SK-N-SH (cell line): ENCODE measurements around the gene GRAMD1B. TPM values are rescaled to one million over a fixed set of nuclear protein-coding genes. Genes with fewer than 3 reads are reported as not detected.

Experiments used
- CTCF ChIA-PET: fragments of 300-600, 350-600 bp; formaldehyde crosslinking; extraction: SDS; loops from one replicate; lab custom pipeline; 2021; lab: Yijun Ruan, JAX
- POLR2A ChIA-PET: fragments of 350-600 bp; sonication (Branson Sonifier 250); formaldehyde crosslinking; extraction: SDS; loops from one replicate; lab custom pipeline; 2020; ENCODE audit warnings: antibody characterized with exemption, inconsistent platforms; lab: Yijun Ruan, JAX
- DNase-seq: peaks from one replicate; pipeline ENCODE4 v3.0.0; 2012
- H2AFZ ChIP-seq: fragments of 200-600 bp; sonication (generic); 2 replicates; pipeline ENCODE4 v1.8.1; 2016; ENCODE audit warnings: antibody characterized with exemption, mild to moderate bottlenecking, low read depth
- H3F3A ChIP-seq: fragments of 200-600 bp; sonication (generic); replicated peaks from 2 replicates; pipeline ENCODE3; 2016; ENCODE audit warnings: antibody characterized with exemption, mild to moderate bottlenecking; ENCODE audit not compliant: insufficient read depth
- H3K27ac ChIP-seq, 2 experiments: fragments of 200-500 bp in 1 of 2; fragments of 200-600 bp in 1 of 2; sonication (Bioruptor generic) in 1 of 2; sonication (generic), shearing (Covaris generic) in 1 of 2; 2 replicates each; pipeline versions ENCODE4 v1.5.1 to v1.6.1; 2014 to 2016; ENCODE audit warnings: low read depth in 2 of 2, inconsistent platforms in 1 of 2, low read length in 1 of 2, mild to moderate bottlenecking in 1 of 2, mixed read lengths in 1 of 2
- H3K27me3 ChIP-seq: fragments of 200-600 bp; sonication (generic), shearing (Covaris generic); 2 replicates; pipeline ENCODE4 v1.6.1; 2016; ENCODE audit warnings: mixed run types; ENCODE audit not compliant: insufficient read depth
- H3K36me3 ChIP-seq, 2 experiments: fragments of 200-500 bp in 1 of 2; fragments of 200-600 bp in 1 of 2; sonication (Bioruptor generic) in 1 of 2; sonication (generic) in 1 of 2; replicated peaks in 1 of 2; 2 replicates each; pipeline versions ENCODE3 to v1.5.1; 2014 to 2016; ENCODE audit warnings: low read length in 1 of 2, mild to moderate bottlenecking in 1 of 2; ENCODE audit not compliant: insufficient read depth in 2 of 2, control insufficient read depth in 1 of 2
- H3K4me1 ChIP-seq, 2 experiments: fragments of 200-500 bp in 1 of 2; fragments of 200-600 bp in 1 of 2; sonication (Bioruptor generic) in 1 of 2; sonication (generic), shearing (Covaris generic) in 1 of 2; 2 replicates each; pipeline versions ENCODE4 v1.5.1 to v1.6.1; 2014 to 2016; ENCODE audit warnings: low read depth in 1 of 2, low read length in 1 of 2, mixed run types in 1 of 2; ENCODE audit not compliant: insufficient read depth in 2 of 2, control insufficient read depth in 1 of 2
- H3K4me2 ChIP-seq: fragments of 200-600 bp; sonication (generic), shearing (Covaris generic); 2 replicates; pipeline ENCODE4 v1.6.1; 2017; ENCODE audit warnings: mixed run types
- H3K4me3 ChIP-seq, 2 experiments: fragments of 200-500 bp in 1 of 2; fragments of 200-600 bp in 1 of 2; sonication (Bioruptor generic) in 1 of 2; sonication (generic), shearing (Covaris generic) in 1 of 2; 2 replicates each; pipeline versions ENCODE4 v1.5.1 to v1.8.1; 2014 to 2016; ENCODE audit warnings: low read depth in 2 of 2, inconsistent platforms in 1 of 2, low read length in 1 of 2, mild to moderate bottlenecking in 1 of 2, mixed read lengths in 1 of 2, moderate library complexity in 1 of 2
- H3K79me2 ChIP-seq: fragments of 200-600 bp; sonication (generic); 2 replicates; pipeline ENCODE4 v1.8.1; 2017; ENCODE audit warnings: mild to moderate bottlenecking; ENCODE audit not compliant: insufficient read depth
- H3K9ac ChIP-seq: fragments of 200-600 bp; sonication (generic); 2 replicates; pipeline ENCODE4 v1.6.1; 2017; ENCODE audit warnings: mixed run types
- H3K9me2 ChIP-seq: fragments of 200-600 bp; sonication (generic); 2 replicates; pipeline ENCODE4 v1.6.1; 2017; ENCODE audit warnings: mixed run types
- H3K9me3 ChIP-seq: fragments of 200-600 bp; sonication (generic); 2 replicates; pipeline ENCODE4 v1.6.1; 2017; ENCODE audit warnings: mixed run types, mild to moderate bottlenecking, moderate library complexity
- H4K20me1 ChIP-seq: fragments of 200-600 bp; sonication (generic); 2 replicates; pipeline ENCODE4 v1.6.1; 2017; ENCODE audit warnings: mild to moderate bottlenecking, mixed run types; ENCODE audit not compliant: insufficient read depth
- ELF1 ChIP-seq: IDR thresholded peaks from 2 replicates; pipeline ENCODE4 v1.4.0; 2012
- FOXM1 ChIP-seq: IDR thresholded peaks from 2 replicates; pipeline ENCODE4 v1.4.0; 2012; ENCODE audit warnings: low read depth, mild to moderate bottlenecking
- GABPA ChIP-seq: IDR thresholded peaks from 2 replicates; pipeline ENCODE4 v1.4.0; 2012; ENCODE audit warnings: low read depth, mild to moderate bottlenecking
- GATA2 ChIP-seq: sonication (generic); formaldehyde crosslinking; IDR thresholded peaks from 2 replicates; pipeline ENCODE4 v1.5.0; 2020; ENCODE audit warnings: mild to moderate bottlenecking, missing genetic modification reagents
- IRF3 ChIP-seq: fragments of 150-350 bp; IDR thresholded peaks from 2 replicates; pipeline ENCODE4 v1.6.1; 2016; ENCODE audit warnings: mild to moderate bottlenecking, low read depth, low read length
- MAX ChIP-seq: IDR thresholded peaks from 2 replicates; pipeline ENCODE4 v1.4.0; 2012; ENCODE audit warnings: low read depth
- MXI1 ChIP-seq: IDR thresholded peaks from 2 replicates; pipeline ENCODE4 v1.6.1; 2012; ENCODE audit warnings: mild to moderate bottlenecking, low read depth, low read length, improper control_type of control experiment
- NRF1 ChIP-seq: IDR thresholded peaks from 2 replicates; pipeline ENCODE4 v1.6.1; 2012; ENCODE audit warnings: low read depth, mild to moderate bottlenecking, low read length
- RFX5 ChIP-seq: IDR thresholded peaks from 2 replicates; pipeline ENCODE4 v1.6.1; 2012; ENCODE audit warnings: mild to moderate bottlenecking, improper control_type of control experiment, low read length
- TAF1 ChIP-seq: IDR thresholded peaks from 2 replicates; pipeline ENCODE4 v1.6.1; 2012; ENCODE audit warnings: low read depth, mild to moderate bottlenecking, low read length, moderate library complexity, borderline replicate concordance
- USF2 ChIP-seq: fragments of 150-350 bp; IDR thresholded peaks from 2 replicates; pipeline ENCODE4 v1.6.1; 2017; ENCODE audit warnings: antibody characterized with exemption, low read length, low read depth, borderline replicate concordance
- YY1 ChIP-seq: IDR thresholded peaks from 2 replicates; pipeline ENCODE4 v1.4.0; 2012; ENCODE audit warnings: low read depth, mild to moderate bottlenecking
- ZBTB33 ChIP-seq: IDR thresholded peaks from 2 replicates; pipeline ENCODE4 v1.4.0; 2012; ENCODE audit warnings: low read depth, borderline replicate concordance
- WGBS: methylation state at CpG from one replicate; pipeline ENCODE4 v1.1.6; 2017; ENCODE audit warnings: low lambda C conversion rate; 5-methylcytosine and 5-hydroxymethylcytosine counted together
- polyA plus RNA-seq, 3 experiments: library from polyadenylated mRNA; depleted of rRNA; stranded (reverse); fragments of >200 nt; gene quantifications; 2 replicates each; pipeline ENCODE4 v1.2.3, GENCODE V29; 2012

GRAMD1B gene
- polyA plus RNA-seq, 1 of the 3 experiments (the other 2 are of a cell fraction) = 14.5 TPM

GRCh38 chr11:123525097-123525496, 95.0 kb downstream of the GRAMD1B start:
- Histone ChIP-seq H3K27me3 (no peaks in the 10 kb centered on the region), H3F3A (no peaks in the 10 kb centered on the region), H3K9me2 (no peaks in the 10 kb centered on the region), H3K9me3 (0 out of 2 replicates have a peak, but pooled peaks cover 4% of the 10 kb centered on the region), H3K79me2 (peaks cover 16% of the 10 kb centered on the region; the same call in 1 of the 2 replicates), H3K36me3 (no peaks in the 10 kb centered on the region), H3K4me1 (peaks cover 0 to 17% of the 10 kb centered on the region in 2 experiments; a peak in 1 of 4 replicates), H4K20me1 (no peaks in the 10 kb centered on the region), H2AFZ (no peak overlapping the region), H3K4me2 (no peak overlapping the region), H3K9ac (no peak overlapping the region), H3K4me3 (no peak overlapping the region; a peak in 1 of 4 replicates), H3K27ac (peak overlapping the region in 1 of 2 experiments; percentile 34; a peak in 1 of 4 replicates)
- no peak for TF ChIP-seq FOXM1
- TF ChIP-seq ELF1 = no peak
- TF ChIP-seq TAF1 = no peak
- no peak for TF ChIP-seq IRF3
- TF ChIP-seq YY1 = no peak
- no peak for TF ChIP-seq RFX5
- no peak for TF ChIP-seq GABPA
- no peak for TF ChIP-seq MAX
- no peak for TF ChIP-seq ZBTB33
- TF ChIP-seq USF2 = no peak
- WGBS = 37% methylated on average over 2 of the region's 7 CpGs
- ChIA-PET CTCF (interaction anchor here (0.7 to 8.7 kb wide), 10 partner anchors 8 to 278 kb away, joined by 3 to 62 read pairs (median 12); no protein-coding TSS in a partner anchor), POLR2A (interaction anchor here (1.0 to 2.6 kb wide), 2 partner anchors 14 to 35 kb away, joined by 3 to 17 read pairs; no protein-coding TSS in a partner anchor)
- no peak for DNase-seq

- WGBS = 75% methylated on average over 11 of the region's 11 CpGs
- Histone ChIP-seq H3K4me1 (peaks cover 0 to 17% of the 10 kb centered on the region in 2 experiments; a peak in 1 of 4 replicates), H3K9me2 (no peaks in the 10 kb centered on the region), H3K36me3 (no peaks in the 10 kb centered on the region), H3K9me3 (0 out of 2 replicates have a peak, but pooled peaks cover 4% of the 10 kb centered on the region), H4K20me1 (no peaks in the 10 kb centered on the region), H3K27me3 (no peaks in the 10 kb centered on the region), H3K4me2 (no peak overlapping the region), H3K79me2 (peaks cover 16% of the 10 kb centered on the region; the same call in 1 of the 2 replicates)
- peak; percentile 72 for DNase-seq
- ChIA-PET CTCF (interaction anchor here (0.7 to 8.7 kb wide), 8 partner anchors 9 to 278 kb away, joined by 3 to 62 read pairs (median 12); no protein-coding TSS in a partner anchor), POLR2A (interaction anchor here (1.0 to 2.6 kb wide), 2 partner anchors 14 to 35 kb away, joined by 3 to 17 read pairs; no protein-coding TSS in a partner anchor)
- TF ChIP-seq NRF1 (no peak), GATA2 (CRISPR knock-in tag) (peak; percentile 77), MXI1 (peak; percentile 73; the same call in 1 of the 2 replicates)
- TF ChIP-seq, all 33 proteins: peak for 2
- no peak overlapping the region for H2AFZ ChIP-seq
- peak overlapping the region in 1 of 2 experiments; percentile 34; a peak in 1 of 4 replicates for H3K4me3 ChIP-seq
- no peak overlapping the region for H3K9ac ChIP-seq
- H3F3A ChIP-seq = no peaks in the 10 kb centered on the region
- H3K27ac ChIP-seq = peak overlapping the region in 1 of 2 experiments; percentile 50; a peak in 2 of 4 replicates
These were observed 95.4 kb downstream of the GRAMD1B start for GRCh38 chr11:123525511-123525918.
